Measurements from ENCODE around the gene SAMD4B.
"Not testable (repeated sequence)": the region's sequence is repeated elsewhere in the genome, so short reads cannot be mapped to it uniquely, and the experiment has no call there.

SAMD4B gene

DNA sequence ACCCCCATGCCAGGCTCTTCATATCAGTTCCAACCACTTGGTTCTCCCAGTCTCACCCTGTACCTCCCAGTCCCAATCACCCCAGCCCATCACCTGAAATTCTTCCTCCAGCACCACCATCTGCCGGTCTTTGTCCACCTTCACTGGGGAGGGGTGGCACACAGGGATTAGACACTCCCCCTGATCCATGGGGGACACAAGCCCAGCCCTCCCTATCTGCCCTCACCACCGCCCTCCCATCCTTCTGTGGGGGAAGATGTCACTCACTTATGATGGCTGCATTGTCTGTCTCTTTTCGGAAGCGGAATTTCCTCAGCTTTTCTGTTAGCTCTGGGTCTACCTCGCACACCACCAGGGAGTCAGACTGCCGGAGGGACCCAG lies 7.1 kb upstream of the SAMD4B start:
- no peak for TF ChIP-seq CTCF (IDR thresholded peaks at IDR 0.05; ENCODE audit: poor library complexity, severe bottlenecking)
- H3K27ac ChIP-seq (ENCODE audit: poor library complexity, severe bottlenecking): no peak overlapping the region

GRCh38 chr19:39336483-39336882 lies 5.7 kb upstream of the SAMD4B start:
- no peaks in the 10 kb centered on the region for H3K27me3 ChIP-seq (ENCODE audit: insufficient read depth, poor library complexity, severe bottlenecking)
- TF ChIP-seq CTCF (IDR thresholded peaks at IDR 0.05; ENCODE audit: poor library complexity, severe bottlenecking): no peak
- H3K9me3 ChIP-seq (ENCODE audit: severe bottlenecking): no peaks in the 10 kb centered on the region
- no peaks in the 10 kb centered on the region for H3K4me1 ChIP-seq (ENCODE audit: insufficient read depth, poor library complexity, severe bottlenecking)
- H3K27ac ChIP-seq (ENCODE audit: poor library complexity, severe bottlenecking): no peak overlapping the region
- no peaks in the 10 kb centered on the region for H3K36me3 ChIP-seq (ENCODE audit: low read depth)
- ATAC-seq (ENCODE audit: low read depth) (no peak), DNase-seq (ENCODE audit: low spot score) (no peak)
- no peak overlapping the region for H3K4me3 ChIP-seq (ENCODE audit: severe bottlenecking)

More for the DNA sequence above, 7.1 kb upstream of the SAMD4B start:
- H3K4me3 ChIP-seq (ENCODE audit: severe bottlenecking): no peak overlapping the region
- ATAC-seq (ENCODE audit: low read depth) (no peak), DNase-seq (ENCODE audit: low spot score) (no peak)
- no peaks in the 10 kb centered on the region for H3K9me3 ChIP-seq (ENCODE audit: severe bottlenecking)
- no peaks in the 10 kb centered on the region for H3K36me3 ChIP-seq (ENCODE audit: low read depth)
- no peaks in the 10 kb centered on the region for H3K27me3 ChIP-seq (ENCODE audit: insufficient read depth, poor library complexity, severe bottlenecking)
- no peaks in the 10 kb centered on the region for H3K4me1 ChIP-seq (ENCODE audit: insufficient read depth, poor library complexity, severe bottlenecking)

DNA sequence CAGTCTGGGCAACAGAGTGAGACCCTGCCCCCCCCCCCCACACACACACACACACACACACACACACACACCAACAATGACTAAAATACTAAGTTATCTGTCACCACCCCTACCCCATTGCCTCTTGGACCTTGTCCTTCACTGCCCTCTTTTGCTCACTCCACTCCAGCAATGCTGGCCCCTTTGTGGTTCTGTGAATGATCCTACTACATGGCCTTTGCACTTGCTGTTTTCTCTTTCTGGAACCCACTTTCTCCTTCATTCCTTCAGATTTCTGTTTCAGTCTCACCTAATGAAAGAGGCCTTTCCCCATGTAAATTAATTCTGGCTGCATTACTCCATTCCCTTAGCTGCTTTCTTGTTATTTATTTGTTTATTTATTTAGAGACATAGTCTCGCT lies 2.5 kb upstream of the SAMD4B start:
- peaks cover 5% of the 10 kb centered on the region for H3K4me1 ChIP-seq (ENCODE audit: insufficient read depth, poor library complexity, severe bottlenecking)
- H3K36me3 ChIP-seq (ENCODE audit: low read depth): no peaks in the 10 kb centered on the region
- H3K4me3 ChIP-seq (ENCODE audit: severe bottlenecking): no peak overlapping the region
- H3K27me3 ChIP-seq (ENCODE audit: insufficient read depth, poor library complexity, severe bottlenecking): no peaks in the 10 kb centered on the region
- H3K9me3 ChIP-seq (ENCODE audit: severe bottlenecking): no peaks in the 10 kb centered on the region
- TF ChIP-seq CTCF (IDR thresholded peaks at IDR 0.05; ENCODE audit: poor library complexity, severe bottlenecking): no peak
- no peak for ATAC-seq (ENCODE audit: low read depth)
- H3K27ac ChIP-seq (ENCODE audit: poor library complexity, severe bottlenecking): no peak overlapping the region
- DNase-seq (ENCODE audit: low spot score): no peak

- H3K36me3 ChIP-seq (ENCODE audit: low read depth); H3K27me3 ChIP-seq (ENCODE audit: insufficient read depth, poor library complexity, severe bottlenecking); DNase-seq (ENCODE audit: low spot score); H3K27ac ChIP-seq (ENCODE audit: poor library complexity, severe bottlenecking); H3K4me1 ChIP-seq (ENCODE audit: insufficient read depth, poor library complexity, severe bottlenecking); ATAC-seq (ENCODE audit: low read depth); H3K4me3 ChIP-seq (ENCODE audit: severe bottlenecking); H3K9me3 ChIP-seq (ENCODE audit: severe bottlenecking): not testable (repeated sequence)
Measured at GRCh38 chr19:39340156-39340555, 2.1 kb upstream of the SAMD4B start.

DNA sequence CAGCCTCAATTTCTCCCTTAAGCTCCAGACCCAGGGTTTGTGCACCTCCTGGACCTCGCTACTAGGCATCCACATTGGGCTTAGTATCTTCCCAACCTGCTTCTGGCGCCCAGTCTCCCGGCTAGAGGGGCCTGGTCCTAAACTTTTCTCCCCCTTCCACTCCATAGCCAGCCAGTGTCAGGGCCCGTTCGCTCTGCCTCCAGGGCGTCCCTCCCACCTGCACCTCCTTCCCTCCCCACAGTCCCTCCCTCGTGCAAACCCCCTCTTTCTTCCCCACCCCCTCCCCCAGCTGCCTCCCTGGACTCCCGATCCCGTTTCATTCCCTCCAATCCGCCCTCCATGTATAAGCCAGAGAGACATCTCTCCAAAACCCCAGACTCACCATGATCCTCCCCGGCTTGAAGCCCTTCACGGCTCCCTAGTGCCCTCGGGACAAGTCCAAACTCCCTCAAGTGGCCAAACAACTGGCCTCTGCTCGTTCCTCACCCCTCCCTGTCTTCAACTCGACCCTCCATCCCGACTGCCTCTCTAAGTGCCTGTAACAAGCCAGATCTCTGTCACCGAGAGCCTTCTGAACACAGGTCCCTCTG lies 997 bp upstream of the SAMD4B start:
- DNase-seq (ENCODE audit: low spot score) (no peak), ATAC-seq (ENCODE audit: low read depth) (peak; percentile 15)
- Histone ChIP-seq H3K27me3 (ENCODE audit: insufficient read depth, poor library complexity, severe bottlenecking) (no peaks in the 10 kb centered on the region), H3K36me3 (ENCODE audit: low read depth) (peaks cover 9% of the 10 kb centered on the region), H3K9me3 (ENCODE audit: severe bottlenecking) (no peaks in the 10 kb centered on the region), H3K4me3 (ENCODE audit: severe bottlenecking) (peak overlapping the region; percentile 80), H3K4me1 (ENCODE audit: insufficient read depth, poor library complexity, severe bottlenecking) (peaks cover 5% of the 10 kb centered on the region), H3K27ac (ENCODE audit: poor library complexity, severe bottlenecking) (peak overlapping the region; percentile 46)
- TF ChIP-seq CTCF (IDR thresholded peaks at IDR 0.05; ENCODE audit: poor library complexity, severe bottlenecking): no peak
